ENCODE results near the gene ABL2.

- TF ChIP-seq FOXM1 (IDR thresholded peaks at IDR 0.05; ENCODE audit: borderline replicate concordance, low read depth) (no peak), RAD21 (IDR thresholded peaks at IDR 0.05; ENCODE audit: low read depth) (no peak), NFIC (IDR thresholded peaks at IDR 0.05) (no peak), EP300 (IDR thresholded peaks at IDR 0.05; ENCODE audit: borderline replicate concordance) (no peak), TAF1 (IDR thresholded peaks at IDR 0.05; ENCODE audit: low read depth) (no peak), YY1 (IDR thresholded peaks at IDR 0.05; ENCODE audit: low read depth) (no peak), CEBPB (IDR thresholded peaks at IDR 0.05) (no peak)
These were observed 147.0 kb downstream of the ABL2 start for GRCh38 chr1:179082333-179082998.
